Activated CD4-positive, alpha-beta T cell treated with anti-CD3 and anti-CD28 coated beads, Interleukin-2, amount 50 U/mL, for 4 hours (primary cell): ENCODE measurements around the gene MYBPC1.

ENCODE experiments used
- DNase-seq, 2 experiments: peaks; one replicate each; pipeline ENCODE4 v3.0.0-alpha.2; 2020

The MYBPC1 gene

DNA sequence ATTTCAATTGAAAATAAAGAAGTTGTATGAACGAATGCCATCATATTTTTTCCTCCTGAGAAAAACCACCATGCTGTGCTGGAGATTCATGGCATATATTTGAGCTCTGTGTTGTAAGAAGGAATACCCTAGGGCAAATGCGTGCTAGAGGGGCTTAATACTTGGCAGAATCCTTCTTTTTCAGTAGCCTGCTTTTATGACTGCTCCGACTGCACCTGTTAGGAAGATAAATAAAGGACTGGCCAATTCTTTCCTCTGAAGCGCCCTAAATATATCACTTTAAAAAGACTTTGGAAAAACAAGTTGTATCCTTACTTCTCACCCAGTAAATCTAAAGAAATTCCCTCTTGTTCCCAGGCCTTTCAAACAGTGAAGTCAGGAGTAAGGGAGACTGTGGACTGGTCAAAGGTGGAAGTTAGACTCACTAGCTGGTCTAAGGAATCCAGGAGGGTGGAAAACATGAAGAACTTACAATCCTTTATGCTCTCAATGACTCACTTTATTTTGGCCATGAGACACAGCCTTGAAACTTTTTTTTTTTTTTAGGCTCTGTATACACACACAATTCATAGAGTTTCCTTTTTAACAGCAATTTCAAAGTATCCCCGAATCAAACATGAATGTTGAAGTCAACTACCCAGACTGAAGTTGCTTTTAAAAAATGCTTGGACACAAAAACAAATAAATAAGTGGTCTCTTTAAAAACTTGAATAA is 5.2 kb downstream of the MYBPC1 start:
- DNase-seq = no peak

DNA sequence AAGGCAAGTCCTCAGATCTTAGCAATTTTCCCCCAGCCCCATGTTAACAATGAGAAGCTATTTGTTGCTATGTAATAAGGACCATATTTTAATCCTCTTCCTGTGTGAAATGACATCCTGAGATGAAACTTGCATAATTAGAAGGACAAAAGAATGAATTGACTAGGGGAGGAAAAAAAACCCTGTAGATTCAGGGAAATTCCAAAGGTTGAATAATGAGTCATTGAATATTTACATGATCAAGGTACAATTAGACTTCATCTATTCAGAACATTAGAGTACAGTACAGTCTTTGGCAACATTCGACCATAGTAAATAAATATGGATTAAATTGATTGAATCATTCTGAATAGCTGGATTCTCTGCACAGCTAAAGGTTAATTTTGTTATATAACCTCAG is 9.4 kb downstream of the MYBPC1 start:
- no peak for DNase-seq

DNA sequence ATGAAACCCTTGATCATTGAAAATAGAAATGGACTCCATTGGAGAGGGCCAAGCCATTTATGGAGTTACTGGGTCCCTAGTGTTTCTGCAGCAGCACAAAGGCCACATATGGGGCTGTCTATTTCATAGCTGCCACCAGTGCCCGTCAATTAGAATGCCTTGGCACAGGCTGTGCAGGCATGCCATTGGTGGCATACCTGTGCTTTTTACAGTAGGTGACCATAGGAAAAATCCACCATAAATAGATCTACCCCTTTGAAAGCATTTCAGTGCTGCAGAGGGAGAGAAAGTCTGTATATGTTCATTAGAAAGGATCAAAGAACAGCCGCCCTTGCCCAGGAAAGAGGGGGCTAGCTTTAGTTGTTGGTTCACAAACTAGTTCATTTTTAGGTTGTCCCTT is 13.1 kb downstream of the MYBPC1 start:
- DNase-seq = no peak

DNA sequence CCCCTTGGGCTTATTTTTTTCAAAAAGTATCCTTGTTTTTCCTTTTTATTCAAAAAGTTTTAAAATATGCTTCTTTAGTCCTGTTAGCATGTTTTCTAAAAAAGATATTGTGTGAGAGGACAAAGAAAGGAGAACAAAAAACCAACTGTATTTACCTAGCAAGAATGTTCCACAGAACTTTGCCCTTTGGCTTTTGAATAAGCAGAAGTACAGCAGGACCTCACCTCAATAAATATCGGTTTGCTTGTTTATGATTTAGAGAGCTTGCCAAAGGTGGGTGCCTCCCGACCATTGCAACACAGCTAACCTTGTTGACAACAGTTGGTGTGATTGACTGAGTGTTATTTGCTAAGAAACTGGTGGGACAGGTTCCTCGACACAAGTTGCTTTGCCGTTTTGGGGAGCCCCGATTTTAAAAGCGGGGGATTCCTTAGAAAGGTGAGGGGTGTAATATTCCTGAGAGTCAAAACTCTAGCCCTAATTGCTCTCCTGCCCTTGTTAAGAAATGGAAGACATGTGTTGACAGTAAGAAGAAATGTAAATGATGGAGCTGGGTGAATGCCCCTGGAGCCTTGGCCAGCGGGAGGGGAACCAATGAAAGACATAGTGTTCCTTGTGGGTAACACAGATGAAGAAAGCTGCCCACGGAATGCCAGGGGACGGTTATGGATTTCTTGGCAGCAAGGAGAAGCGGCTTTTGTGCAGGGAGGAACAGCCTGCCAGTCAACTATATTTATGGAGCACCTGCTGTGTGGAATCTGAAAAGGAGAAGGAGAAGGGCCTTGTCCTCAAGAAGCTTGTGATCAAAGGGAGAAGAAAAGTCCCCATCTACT is 13.7 kb downstream of the MYBPC1 start:
- no peak for DNase-seq

DNA sequence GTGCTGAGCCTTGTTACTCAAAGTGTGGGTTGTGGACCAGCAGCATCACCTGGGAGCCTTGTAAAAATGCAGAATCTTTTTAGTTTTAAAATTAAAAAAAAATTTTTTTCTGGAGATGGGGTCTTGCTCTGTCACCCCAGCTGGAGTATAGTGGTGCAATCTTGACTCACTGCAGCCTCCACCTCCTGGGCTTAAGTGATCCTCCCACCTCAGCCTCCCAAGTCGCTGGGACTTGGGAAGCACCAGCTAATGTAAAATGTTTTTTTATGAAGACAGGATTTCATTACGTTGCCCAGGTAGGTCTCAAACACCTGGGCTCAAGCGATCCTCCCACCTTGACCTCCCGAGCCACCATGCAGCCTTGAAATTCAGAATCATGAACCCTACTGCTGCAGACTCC is 14.4 kb downstream of the MYBPC1 start:
- DNase-seq = no peak

DNA sequence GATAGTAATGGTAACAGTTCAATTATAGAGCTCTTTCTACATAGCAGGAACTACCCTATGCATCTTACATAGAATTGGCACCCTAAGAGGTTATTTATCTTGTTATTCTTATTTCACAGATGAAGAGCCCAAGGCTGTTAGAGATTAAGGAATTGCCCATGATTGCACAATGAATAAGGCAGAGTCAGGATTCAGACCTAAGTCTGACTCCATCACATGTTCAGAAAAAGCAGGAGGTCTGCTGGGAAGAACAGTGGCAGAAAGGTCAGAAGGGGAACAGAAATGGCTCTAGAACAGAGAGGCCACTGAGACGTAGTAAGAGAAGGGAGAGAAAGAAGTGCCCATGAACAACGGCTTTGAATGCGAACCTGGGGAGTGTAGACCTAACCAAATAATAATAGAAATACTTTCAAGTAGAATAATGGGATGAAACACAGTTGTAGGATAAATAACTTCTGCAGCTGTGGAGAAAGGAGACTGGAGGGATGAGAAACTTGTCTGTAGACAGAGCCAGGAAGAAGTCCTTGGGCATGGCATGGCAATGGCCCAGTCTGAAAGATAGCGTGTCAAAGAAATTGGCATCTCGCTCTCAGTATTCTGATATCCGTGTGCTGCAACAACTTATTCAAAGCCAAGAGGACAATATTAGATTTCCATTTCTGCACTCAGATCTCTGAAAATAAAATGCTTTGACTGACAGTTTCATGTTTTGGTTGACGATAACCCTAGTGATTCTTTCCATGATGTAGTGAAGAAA is 17.6 kb downstream of the MYBPC1 start:
- DNase-seq = no peak

DNA sequence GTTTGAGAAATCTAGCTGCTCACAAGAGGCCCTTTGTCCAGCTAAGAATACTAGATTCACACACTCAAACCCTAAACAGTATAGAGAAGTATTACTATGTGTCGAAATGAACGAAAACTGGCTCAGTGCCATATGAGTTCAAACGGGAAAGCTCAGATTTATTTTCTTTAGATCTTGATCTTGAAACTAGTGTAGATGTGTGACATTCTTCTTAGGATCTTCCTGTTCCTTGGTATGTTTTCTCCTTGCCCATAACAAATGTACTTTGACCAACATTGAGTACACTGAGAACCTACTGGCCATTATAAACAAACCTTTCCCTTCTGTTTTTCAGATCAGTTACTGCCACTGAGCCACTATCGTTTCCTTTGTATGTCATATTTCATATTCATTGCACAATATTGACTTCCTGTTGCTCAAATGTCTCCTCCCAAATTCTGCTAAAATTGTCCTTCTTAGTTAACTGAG is 21.3 kb downstream of the MYBPC1 start:
- no peak for DNase-seq

DNA sequence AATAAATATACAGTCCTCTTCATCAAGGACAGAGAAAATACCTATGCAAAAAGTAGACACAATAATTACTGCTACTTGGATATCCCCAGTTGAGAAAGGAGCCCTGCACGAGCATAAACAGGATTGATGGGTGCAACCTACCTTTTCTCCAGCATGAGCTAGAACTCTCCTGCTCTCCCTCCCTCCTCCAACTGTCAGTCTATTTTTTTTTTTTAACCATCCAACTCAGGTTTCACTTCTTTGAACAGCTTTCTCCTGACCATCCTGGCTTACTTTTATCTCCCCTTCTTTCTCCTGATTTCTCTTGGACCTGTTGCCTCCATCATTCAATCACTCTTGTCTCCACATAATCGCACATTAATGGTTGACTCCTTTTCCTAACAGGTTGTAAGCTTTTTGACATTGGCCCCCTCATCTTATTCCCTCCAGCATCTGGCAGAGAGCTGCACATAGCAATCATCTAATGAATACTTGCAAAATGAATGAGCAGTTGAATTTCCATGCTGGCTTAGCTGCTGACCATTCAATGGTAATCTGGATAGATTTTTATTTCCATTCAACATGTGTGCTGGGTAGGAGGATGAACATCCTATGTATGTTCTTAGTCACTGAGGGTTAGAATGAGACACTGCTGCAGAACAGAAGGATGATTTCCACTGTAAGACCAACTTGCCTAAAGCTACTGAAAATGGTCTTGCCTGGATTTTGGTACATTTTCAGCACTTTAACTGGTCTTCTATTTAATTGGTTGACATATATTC is 24.4 kb downstream of the MYBPC1 start:
- DNase-seq = no peak

DNA sequence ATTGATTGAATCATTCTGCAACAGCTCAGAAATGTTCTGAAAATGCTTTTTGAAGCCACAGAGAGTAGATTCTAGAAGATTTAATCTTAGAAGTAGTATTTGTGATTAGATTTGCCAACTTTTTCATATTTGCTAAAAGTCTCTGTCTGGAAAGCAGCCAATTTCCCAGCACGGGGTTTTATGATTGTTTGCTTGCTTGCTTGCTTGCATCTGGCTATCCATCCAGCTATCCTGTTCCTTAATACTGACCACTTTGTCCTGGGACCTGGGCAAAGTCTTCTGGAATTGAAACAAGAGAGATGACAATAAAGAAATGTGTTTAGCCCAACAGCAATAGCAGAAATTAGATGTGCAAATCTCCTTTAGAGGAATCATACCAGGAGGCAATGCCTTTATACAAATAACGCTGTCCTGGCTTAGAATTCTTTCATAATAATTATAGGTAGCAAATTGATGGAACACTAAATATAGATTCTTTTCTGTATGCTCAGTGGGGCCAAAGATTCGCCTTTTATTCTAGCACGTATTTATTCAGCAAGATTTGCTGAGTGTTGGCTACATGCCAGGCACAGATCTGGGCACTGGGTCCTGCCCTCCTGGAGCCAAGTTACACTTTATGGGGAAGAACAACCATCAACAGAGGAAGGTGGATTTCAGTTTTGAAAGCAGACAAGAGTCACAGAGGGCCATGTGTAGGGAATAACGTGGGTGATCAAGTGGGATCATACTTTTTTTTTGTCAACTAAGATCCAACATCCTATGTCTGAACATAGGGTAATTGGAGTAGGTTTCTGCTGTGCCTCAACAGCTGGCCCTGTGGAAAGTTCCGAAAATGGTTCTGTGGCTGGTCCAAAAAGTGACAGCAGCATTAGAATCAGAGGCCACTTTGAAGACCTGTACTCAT is 25.3 kb downstream of the MYBPC1 start:
- DNase-seq = no peak

DNA sequence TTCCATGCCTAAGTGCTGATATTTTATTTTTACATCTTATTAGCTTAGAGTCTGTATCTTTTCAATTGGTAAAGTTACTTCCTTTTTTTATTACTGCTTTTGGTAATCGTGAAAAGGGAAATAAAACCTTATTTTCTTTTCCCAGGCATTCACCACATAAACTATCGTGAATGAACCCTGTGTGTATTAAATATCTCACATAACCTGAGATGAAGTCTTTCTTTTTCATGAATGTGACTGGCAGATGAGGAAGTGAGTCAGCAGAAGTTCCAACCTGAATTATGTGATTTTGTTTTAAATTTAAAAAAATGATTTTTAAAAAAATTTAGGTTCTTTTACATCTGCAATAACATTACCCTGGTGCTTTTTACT is 26.0 kb downstream of the MYBPC1 start:
- DNase-seq = no peak

DNA sequence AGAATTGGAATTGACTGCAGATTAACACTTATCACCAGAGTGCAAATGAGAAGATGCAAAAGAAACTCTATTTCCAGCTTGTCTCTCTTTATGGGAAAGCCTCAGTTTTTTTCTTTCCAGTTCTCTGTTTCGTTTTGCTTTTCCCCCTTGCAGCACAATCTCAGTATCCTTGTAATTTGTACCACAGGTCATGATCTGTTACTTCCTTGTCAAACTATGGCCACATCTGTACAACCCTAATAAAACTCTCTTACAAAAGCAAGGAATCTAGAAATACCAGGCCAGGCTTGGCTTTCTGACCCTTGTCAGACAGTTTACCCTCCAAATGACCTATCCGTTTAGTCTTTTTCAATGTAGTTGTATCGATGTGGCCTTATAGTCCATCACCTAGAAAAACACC is 33.9 kb downstream of the MYBPC1 start:
- DNase-seq = no peak

DNA sequence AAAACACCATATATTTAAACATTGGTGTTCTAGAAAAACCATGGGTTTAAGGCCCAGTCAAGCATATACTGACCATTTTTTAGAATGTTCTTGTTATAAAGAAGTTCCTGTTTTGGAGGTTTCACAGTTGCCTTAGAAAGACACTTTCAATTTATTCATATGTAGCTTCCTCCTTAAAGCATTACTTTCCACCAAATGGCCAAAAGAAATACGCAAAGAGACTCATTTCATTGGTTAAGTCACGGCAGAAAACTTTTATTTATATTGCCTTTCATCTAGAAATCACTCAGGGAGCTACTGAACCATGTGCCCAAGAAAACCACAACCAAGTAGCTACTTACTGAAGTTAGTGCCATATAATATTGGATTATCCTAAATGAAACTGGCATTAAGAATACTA is 40.0 kb downstream of the MYBPC1 start:
- no peak for DNase-seq

DNA sequence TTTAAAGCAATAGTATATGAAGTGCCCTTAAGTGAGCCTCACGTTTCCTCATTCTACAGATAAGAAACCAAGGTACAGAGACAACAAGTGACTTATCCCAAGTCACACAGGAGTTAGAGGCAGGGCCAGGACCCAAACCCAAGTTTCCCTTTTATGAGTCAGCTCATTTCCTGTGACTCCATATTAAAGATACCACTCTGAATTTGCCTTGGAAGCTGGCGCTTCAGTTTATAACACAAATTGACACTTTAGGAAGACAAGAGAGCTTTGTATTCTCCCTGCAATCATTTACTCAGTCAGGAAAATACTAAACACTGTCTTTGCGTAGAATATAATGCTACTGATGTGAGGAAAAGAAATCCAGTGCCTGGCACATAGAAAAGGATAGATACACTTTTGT is 43.2 kb downstream of the MYBPC1 start:
- DNase-seq = no peak

DNA sequence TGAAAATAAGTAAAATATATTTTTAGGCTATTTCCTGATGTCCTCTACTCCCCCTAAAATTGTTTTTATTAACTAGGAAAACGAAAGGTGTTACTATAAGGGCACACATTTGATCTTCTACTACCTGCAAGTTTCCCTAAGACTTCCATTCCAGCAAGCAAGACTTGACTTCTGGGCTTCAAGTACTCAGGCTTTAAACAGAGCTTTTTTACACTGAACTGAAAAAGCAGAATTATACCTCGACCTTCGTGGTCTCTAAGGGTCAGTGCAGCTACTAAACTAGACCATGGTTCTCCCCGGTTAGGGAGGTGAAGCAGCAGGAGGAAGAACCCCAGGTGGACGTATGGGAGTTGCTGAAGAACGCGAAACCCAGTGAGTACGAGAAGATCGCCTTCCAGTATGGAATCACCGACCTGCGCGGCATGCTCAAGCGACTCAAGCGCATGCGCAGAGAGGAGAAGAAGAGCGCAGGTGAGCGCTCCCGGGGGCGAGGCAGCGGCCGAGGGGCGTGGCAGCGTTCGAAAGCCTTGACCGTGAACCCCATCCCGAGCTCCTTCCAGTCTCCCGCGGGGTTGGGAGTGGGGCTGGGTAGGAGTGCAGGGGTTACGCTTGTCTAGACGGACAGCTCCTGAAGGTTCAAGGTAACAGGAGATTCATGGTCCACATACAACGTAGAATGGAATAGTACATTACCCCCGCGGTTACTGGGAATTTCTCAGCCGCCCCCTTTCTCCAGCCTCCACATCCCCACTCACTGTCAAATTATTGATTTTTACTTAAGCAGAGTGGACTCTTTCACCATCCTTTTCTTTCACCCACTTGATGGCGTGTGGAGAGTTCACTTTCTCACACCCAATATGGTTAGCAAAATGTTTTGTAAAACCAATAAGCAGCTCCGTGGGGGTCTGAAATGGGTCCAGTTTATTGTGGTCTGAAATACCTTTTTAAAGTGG is 47.6 kb downstream of the MYBPC1 start:
- DNase-seq = no peak

DNA sequence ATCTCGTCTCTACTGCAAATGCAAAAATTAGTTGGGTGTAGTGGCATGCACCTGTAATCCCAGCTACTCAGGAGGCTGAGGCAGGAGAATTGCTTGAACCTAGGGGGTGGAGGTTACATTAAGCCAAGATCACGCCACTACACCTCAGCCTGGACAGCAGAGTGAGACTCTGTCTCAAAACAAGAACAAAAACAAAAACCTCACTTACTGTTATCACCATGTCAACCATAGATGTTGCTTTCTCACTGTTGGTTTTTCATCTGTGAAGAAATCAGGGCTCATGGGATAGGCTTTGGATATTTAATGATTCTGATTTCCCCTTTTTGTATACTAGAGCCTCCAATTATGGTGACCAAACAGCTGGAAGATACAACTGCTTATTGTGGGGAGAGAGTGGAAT is 52.9 kb downstream of the MYBPC1 start:
- no peak for DNase-seq

DNA sequence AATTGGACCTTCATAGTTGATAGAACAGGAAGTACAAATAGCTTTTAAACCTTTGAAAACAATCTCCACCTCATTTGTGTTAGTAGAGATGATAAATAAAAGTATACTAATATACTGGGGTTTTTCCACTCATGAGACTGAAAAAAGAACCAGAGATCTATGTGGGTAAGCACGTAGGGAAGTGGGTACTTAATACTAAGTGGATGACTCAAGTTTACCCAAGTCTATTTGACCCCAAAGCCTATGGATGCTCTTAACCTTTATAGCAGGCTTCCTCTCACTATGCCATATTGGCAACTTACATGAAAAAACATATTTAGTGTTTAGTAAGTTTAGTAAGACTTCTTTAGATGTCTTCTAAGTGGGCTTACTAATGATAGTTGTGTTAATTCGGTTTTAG is 53.4 kb downstream of the MYBPC1 start:
- DNase-seq = no peak

DNA sequence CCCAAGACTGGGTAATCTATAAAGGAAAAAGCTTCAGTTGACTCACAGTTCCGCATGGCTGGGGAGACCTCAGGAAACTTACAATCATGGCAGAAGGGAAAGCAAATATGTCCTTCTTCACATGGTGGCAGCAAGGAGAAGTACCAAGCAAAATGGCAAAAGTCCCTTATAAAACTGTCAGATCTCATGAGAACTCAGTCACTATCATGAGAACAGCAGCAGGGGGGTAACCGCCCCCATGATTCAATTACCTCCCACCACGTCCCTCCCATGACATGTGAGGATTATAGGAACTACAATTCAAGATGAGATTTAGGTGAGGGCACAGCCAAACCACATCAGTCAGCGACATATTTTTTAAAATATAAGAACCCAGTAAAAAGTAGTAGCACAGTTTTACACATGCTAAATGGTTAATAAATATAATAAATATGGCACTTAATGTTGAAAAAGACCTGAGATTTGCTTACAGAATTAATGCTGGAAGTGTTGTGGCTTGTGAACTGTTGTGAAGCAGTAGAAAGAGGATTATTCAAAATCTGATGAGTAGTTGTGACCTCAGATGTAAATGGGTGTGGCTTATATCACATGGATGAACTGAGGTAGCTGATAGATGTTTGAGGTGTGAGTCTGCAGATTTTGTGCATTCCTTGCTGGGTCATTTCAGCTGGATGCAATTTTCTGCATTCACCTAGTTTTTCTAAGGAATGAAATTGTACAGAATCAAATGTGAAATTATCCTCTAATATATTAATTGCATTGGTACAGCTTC is 55.8 kb downstream of the MYBPC1 start:
- DNase-seq = no peak

DNA sequence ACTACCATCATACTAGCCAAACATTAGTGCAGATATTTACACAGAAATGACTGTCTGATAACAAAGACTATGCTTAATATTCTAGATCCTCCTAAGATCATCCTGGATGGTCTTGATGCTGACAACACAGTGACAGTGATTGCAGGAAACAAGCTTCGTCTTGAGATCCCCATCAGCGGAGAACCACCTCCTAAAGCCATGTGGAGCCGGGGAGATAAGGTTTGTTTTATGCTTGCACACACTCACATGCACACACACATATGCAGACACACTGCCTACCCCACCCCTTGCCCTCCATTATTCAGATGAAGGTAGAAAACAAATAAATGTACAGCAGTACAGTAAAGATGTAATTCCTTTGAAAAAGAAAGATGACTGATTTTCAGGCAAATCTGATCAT is 58.3 kb downstream of the MYBPC1 start:
- DNase-seq = no peak

DNA sequence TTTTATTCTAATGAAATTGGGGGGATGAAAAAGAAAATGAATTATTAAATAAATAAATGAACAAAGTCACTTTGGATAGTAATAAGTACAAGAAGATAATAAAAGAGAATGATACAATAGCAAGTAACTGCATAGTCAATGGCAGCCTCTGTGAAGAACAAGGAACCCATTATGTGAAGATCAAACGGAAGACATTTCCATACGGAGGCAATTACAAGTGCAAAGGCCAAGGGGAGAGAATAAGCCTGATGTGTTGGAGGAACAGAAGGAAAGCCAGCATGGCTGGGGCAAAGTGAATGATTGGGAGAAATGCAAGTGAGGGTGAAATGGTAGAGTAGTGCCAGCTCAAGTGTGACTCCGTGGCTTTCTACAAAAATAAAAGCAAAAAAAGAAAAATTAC is 58.7 kb downstream of the MYBPC1 start:
- no peak for DNase-seq

DNA sequence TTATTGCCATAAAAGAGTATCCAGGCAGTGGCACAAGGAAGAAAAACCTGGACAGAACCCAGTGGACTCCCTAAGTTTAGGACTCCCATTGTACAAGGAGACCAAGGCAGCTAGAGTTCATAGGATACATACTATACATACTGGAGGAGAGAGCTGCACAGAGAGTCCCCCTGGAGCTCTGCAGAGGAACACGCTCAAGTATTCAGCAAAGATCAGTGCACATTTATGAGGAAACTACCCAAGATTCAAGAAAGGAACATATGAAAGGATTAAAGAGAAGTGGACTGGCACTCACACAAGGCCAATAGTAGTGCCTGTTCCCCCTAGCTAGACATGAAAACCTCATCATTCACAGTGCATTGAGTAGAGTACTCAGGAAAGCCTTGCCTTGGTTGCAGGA is 59.7 kb downstream of the MYBPC1 start:
- no peak for DNase-seq
